ENCODE measurements around the gene ACSM2B.
"Not testable (repeated sequence)": the region's sequence is repeated elsewhere in the genome, so short reads cannot be mapped to it uniquely, and the experiment has no call there.

ACSM2B gene, protein sequence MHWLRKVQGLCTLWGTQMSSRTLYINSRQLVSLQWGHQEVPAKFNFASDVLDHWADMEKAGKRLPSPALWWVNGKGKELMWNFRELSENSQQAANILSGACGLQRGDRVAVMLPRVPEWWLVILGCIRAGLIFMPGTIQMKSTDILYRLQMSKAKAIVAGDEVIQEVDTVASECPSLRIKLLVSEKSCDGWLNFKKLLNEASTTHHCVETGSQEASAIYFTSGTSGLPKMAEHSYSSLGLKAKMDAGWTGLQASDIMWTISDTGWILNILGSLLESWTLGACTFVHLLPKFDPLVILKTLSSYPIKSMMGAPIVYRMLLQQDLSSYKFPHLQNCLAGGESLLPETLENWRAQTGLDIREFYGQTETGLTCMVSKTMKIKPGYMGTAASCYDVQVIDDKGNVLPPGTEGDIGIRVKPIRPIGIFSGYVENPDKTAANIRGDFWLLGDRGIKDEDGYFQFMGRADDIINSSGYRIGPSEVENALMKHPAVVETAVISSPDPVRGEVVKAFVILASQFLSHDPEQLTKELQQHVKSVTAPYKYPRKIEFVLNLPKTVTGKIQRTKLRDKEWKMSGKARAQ

DNA sequence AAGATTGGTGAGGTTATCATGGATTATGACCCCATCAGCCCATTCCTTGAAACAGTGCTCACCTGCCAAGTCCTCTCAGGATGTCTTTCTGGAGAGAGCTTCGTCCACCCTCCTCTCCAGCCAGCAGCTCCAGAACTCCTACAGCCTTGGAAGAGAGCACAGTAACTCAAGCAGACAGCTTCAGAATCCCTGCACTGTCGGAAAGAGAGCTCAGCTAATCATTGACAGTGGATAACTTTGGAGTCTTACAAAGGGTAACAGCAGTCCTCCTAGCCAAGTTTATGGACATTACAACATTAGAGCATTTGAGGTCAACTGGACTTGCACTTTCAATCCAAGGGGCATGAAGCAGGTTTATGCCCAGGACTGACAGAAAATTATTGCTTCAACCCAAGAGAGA, at the start of gene ACSM2B:
ACSM2B (minus strand) TSS at position 223 of the 400 bp plus-strand sequence. CDS start 11,522 bp downstream, outside the sequence.
- DNase-seq = not testable (repeated sequence)

DNA sequence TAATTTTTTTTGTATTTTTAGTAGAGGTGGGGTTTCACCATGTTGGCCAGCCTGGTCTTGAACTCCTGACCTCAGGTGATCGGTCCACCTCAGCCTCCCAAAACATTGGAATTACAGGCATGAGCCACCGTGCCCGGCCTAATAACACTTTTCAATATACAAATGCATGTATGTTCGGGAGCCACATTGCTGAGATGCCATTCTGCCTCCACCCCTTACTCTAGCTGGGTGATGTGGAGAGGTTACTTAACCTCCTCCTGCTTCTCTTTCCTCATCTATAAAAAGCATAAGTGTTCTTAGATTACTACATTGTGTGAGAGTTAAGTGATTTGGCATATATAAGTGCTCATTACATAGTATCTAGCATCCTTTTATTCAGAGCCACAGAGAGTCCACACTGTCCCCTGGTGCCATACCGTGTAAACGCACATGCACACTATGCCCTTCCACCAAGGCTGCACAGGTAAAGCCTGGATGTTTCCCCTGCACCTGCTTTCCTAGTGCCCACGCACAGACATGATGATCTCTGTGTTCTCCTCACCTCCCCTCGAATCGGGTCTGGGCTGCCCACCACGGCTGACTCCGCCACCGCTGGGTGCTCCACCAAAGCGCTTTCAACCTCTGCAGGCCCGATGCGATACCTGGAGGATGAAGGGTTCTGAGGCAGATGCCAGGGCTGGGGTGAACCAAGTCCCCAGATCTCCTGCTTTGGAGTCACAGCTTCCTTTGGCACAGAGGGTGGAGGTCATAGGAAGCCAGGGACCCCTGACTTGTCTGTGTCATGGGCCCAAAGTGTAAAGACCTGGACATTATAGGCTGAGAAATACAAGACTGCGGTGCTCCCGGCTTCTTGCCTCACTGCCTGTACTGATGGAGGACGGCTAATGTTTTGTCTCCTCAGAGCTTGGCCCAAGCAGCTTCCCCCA, 49.0 kb upstream of the ACSM2B start:
- DNase-seq = no peak

DNA sequence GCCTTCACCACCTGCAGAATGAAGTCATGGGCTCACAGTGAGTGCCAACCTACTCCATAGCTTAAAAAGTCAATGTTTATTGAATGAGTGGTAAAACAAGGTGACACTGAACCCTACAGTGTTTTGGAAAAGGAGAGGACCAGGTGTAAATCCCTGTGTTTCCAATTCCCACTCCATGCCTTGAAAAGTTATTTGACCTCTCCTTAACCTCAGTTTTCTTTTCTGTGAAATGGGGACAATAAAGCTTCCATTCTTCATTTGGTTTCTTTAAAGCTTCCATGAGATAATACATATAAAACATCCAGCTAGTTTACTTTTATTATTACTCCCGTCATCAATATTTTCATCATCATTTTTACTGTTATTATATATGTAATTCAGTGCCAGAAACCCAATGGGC, 48.0 kb upstream of the ACSM2B start:
- DNase-seq = no peak

DNA sequence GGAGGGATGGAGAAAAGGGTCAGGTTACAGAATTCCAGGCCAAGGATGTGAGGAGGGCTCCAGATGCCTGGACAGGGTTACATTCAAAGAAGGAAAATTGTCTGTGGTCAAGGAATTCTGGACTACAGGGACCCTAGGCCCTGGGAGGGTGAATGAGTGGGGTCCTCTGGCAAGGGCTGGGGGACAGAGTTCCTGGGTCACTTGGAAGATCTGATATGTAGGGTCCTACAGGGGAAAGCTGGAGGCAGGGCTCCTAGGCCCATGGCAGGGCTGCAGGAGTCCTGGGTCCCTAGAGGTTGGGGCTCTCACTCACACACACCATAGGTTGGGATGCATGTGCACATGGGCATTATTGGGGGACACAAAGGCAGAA, 46.3 kb upstream of the ACSM2B start:
- DNase-seq = no peak

DNA sequence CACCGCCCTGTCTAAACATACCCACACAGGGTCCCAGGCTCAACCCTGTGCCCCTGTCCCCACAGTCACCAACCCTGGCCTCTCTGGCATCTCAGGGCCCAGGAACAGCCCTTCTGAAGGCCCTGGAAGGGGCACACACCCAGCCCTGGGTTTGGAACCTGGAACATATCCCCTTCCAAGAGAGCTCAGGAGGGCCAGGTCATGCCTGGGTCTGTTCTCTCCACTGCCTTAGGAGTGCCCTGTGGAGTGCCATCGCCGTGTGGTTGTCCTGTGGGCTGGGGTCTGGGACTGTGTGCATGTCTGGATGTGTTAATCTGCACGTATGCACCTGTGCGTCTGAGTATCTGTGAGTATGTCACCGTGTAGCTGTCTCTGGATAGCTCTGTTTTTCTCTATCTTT, 45.2 kb upstream of the ACSM2B start:
- no peak for DNase-seq

DNA sequence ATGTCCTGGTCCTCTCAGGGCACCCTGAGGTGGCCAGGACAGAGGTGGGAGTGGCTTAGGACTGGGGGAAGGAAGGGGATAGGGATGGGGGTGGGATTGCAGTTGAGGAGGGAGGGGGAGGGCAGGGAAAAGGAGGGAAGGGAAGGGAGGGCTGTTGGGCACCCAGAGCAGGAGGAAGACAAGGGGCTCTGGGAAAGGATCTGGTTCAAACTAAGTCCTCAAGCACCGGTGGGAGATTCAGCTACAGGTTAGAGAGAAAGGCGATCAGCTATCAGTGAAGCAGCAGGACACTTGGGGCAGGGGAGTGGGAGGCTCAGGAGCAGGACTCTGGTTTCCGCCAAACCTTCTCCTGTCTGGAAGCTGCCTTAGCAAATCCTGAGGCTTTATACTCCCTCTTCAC, 44.6 kb upstream of the ACSM2B start:
- no peak for DNase-seq

DNA sequence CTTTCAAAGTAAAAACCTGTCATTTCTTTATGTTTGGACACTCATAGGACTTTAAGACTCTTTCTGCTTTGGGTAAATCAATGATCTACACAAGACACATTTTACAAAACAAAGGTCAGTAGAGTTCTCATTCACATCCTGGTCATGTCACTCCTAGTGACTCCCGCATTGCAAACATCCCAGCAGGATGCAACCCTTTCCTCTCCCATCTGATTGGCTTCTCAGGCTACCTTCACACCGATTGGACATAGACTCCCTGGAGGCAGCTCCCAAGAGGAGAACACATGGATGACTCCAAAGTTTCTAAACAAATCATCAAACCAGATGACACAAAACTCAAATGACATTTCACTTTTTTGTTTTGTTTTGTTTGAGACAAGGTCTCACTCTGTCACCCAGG, 43.8 kb upstream of the ACSM2B start:
- DNase-seq = no peak

DNA sequence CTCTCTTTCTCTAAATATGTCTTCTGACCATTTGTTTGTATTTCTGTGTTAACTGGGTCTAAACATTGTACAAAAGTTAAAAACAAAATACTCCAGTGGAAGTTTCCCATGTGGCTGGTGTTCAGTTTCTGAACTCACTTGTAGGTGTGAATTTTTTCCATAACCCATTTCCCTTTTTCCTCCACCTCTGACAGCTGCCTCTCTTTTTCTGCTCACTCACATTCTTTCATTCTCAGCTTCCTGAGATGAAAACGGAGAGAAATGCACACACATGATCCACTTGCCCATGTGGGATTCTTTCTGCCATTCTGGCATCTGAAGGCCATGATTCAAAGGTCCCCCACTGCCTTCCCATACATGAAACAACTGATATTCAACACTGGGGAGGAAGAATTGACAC, 41.1 kb upstream of the ACSM2B start:
- DNase-seq = no peak

DNA sequence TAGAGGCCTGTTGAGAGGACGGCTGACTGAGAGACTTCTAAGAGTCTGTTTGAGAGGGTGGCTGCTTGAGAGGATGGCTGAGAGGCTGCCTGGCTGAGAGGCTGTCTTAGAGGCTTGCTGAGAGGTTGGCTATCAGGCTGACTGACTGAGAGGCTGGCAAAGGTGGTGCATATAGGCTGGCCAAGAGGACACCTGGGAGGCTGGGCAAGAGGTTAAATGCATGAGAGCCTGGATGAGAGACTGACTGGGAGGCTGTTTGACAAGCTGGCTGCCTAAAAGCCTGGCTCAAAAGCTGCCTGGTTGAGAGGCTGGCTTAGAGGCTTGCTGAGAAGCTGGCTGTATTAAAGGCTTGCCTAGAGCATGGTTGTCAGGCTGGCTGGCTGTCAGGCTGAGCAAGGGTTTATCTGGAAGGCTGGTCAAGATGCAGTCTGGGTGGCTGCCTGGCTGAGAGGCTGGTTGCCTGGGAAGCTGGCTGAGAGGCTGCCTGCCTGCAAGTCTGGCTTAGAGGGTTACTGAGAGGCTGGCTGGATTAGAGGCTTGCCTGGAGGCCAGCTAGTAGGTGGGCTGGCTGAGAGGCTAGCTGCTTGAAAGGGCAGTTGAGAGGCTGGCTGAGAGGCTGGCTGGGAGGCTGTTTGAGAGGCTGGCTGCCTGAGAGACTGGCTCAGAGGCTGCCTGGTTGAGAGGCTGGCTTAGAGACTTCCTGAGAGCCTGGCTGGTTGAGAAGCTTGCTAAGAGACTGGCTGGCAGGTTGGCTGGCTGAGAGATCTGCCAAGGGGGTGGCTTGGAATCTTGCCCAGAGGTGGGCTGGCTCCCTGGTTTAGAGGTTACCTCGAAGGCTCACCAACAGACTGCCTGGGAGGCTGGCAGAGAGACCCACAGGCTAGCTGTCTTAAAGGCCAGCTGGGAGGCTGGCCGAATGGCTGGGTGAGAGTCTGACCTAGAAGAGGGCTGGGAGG, 38.3 kb upstream of the ACSM2B start:
- no peak for DNase-seq

DNA sequence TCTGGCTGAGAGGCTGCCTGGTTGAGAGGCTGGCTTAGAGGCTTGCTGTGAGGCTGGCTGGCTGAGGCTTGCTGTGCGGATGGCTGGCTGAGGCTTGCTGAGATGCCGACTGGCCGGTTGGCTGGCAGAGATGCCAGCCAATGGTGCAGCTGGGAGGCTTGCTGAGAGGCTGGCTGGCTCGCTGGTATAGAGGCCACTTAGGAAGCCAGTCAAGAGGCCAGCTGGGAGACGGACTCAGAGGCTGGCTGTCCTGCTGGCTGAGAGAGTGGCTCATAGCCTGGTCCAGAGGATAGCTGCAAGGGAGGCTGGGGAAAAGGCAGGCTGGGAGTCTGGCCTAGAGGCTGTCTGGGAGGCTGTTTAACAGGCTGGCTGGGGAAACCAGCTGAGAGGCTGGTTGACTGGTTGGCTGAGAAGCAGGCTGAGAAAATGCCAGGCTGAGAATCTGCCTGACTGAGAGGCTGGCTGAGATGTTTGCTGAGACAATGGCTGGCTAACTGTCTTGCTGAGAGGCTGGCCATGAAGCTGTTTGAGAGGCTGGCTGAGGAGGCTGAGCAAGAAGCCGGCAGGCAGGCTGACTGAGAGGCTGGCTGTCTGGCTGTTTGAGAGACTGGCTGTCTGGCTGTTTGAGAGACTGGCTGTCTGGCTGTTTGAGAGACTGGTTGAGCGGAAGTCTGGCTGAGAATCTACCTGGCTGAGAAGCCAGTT, 37.5 kb upstream of the ACSM2B start:
- DNase-seq = no peak

DNA sequence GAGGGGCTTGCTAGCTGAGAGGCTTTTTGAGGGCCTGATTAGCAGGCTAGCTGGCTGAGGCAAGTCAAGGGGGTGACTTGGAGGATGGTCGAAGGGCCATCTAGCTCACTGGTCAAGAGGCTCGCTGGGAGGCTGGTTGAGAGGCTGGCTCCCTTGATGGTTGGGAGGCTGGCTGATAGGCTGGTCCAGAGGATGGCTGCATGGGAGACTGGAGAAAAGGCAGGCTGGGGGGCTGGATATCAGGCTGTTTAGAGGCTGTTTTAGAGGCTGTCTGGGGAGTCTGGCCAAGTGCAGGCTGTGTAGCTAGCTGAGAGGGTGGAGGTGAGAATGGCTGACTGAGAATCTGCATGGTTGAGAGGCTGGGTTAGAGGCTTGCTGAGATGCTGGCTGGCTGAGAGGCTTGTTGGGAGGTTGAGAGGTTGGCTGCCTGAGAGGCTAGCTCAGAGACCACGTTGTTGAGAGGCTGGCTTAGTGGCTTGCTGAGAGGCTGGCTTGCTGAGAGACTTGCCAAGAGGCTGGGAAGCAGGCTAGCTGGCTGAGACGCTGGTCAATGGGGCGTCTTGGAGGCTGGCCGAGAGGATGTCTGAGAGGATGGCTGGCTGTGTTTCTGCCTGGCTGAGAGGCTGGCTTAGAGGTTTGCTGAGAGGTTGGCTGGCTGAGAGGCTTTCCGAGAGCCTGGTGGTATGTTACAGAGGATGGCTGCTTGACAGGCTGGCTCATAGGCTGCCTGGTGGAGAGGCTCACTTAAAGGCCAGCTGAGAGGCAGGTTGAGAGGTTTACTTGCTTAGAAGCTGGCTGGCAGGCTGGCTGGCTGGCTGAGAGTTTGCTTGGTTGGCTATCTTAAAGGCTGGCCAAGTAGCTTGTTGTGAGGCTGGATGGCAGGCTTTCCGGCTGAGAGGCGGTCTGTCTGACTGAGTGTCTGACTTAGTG, 36.6 kb upstream of the ACSM2B start:
- DNase-seq = no peak

DNA sequence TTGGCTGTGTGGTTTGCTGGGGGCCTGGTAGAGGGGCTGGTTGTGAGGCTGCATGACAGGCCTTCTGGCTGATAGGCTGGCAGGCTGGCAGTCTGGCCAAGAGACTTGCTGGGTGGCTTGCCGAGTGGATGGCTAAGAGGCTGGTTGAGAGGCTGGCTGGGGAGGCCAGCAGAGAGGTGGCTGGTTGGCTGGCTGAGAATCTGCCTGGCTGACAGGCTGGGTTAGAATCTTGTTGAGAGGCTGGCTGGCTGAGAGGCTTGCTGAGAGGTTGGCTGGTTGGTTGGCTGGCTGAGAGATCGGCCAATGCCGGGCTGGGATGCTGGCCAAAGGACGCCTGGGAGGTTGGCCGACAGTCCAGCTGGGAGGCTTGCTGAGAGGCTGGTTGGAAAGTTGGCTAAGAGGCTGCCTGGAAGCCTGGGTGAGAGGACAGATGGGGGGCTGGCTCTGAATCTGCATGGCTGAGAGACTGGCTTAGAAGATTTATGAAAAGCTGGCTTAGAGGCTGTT, 35.9 kb upstream of the ACSM2B start:
- DNase-seq = no peak

DNA sequence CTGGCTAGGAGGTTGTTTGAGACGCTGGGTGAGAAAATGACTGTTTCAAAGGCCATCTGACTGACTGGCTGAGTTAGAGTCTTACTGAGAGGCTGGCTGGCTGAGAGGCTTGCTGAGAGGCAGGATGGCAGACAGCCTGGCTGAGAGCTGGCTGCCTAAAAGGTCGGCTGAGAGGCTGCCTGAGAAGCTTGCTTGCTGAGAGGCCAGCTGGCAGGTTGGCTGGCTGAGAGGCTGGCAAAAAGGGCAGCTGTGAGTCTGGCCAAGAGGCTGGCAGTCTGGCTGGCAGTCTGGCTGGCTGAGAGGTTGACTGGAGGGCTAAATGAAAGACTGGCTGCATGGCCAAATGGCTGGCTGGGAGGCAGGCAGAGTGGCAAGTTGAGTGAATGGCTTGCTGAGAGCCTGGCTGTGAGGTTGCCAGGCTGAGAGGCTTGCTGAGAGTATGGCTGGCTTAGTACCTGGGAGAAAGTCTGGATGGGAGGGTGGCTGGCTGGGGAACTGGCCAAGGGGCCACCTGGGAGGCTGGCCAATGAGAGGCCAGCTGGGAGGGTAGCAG, 35.3 kb upstream of the ACSM2B start:
- no peak for DNase-seq

DNA sequence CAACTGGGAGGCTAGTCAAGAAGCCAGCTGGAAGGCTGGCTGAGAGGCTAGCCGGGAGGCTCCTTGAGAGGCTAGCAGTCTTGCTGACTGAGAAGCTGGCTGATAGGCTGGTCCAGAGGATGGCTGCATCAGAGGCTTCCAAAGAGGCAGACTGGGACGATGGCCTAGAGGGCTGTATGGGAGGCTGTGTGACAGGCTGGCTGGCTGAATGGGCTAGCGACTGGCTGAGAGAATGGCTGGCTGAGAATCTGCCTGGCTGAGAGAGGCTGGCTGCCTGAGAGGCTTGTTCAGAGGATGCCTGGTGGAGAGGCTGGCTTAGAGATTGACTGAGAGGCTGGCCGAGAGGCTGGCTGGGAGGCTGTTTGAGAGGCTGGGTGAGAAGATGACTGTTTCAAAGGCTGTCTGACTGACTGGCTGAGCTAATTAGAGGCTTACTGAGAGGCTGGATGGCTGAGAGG, 34.8 kb upstream of the ACSM2B start:
- DNase-seq = no peak

DNA sequence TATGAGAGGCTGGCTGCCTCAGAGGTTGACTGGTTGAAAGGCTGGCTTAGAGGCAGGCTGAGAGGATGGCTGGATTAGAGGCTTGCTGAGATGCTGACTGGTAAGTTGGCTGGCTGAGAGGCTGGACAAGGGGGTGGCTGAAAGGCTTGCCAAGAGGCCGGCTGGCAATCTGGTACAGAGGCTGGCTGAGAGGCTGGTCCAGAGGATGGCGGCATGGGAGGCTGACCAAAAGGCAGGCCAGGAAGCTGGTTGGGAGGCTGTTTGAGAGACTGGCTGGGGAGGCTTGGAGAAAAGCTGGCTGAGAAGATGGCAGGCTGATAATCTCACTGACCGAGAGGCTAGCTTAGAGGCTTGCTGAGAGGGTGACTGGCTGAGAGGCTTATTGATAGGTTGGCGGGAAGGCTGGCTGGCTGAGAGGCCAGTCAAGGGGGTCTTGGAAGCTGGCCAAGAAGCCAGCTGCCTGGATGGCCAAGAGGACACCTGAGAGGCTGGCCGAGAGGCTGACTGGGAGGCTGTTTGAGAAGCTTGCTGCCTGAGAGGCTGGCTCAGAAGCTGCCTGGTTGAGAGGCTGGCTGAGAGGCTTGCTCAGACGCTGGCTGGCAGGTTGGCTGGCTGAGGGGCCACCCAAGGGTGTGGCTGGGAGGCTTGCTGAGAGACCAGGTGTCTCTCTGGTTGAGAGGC, 34.2 kb upstream of the ACSM2B start:
- DNase-seq = no peak

DNA sequence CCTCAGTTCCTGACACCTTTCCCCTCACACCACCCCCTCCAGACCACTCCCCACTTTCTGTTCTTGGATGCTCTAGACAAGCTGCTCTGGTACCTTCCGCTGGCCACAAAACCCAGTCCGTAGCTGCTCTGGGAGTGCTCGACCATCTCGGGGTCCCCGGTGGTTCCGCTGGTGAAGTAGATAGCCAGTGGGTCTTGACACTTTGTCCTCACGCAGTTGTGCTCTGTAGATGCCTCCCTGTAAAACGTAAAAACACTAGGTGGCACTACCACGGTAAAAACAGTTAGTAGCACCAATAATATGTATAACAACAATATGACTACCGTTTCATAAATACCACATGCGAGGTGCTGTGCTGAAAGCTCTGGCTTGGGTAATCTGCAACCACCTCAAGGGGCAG, 26.0 kb upstream of the ACSM2B start:
- DNase-seq = not testable (repeated sequence)

DNA sequence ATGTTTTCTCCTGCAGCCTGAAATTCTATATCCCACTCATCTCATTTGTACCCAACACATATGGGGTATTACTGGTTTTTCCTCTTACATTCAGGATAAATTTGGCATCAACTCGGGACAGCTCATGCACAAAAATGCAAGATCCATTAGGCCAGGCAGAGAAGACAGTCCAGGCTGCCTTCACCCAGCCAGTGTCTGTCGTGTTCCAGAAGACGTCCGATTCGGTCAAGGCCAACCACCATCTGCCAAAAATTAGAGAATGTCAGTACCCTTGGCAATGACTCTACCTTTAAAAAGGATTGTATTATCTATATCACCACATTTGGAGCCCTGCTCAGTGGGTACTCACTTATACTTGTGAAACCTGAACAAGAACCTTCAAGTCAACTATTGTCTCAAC, 23.3 kb upstream of the ACSM2B start:
- DNase-seq = not testable (repeated sequence)

DNA sequence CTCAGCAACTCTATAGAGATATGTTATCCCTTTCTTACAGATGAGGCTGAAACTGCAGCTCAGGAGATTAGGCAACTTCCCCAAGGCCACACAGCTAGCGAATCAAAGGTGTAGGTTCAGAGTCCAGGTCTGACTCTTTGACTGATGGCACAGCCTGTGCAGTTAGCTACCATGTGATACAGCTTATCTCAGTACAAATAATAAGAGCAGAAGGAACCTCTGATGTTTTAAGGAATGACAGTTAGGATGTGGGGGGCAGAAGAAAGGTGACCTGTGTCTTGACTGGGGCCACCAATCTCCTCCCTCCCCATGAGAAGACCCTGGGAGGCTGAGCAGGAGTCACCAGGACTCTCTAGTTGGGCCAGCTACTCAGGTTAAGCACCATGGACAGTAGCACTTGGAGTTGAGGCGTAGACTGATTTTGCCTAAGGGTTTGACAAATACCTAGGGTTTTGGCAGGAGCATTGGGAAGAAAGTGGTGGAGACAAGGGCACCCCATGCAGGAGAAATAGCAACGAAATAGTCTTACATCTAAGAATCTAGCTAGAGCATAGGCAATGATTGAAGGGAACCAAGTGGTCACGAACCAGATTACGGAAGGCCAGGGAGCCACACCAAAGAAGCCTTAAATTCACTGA, 22.8 kb upstream of the ACSM2B start:
- no peak for DNase-seq

DNA sequence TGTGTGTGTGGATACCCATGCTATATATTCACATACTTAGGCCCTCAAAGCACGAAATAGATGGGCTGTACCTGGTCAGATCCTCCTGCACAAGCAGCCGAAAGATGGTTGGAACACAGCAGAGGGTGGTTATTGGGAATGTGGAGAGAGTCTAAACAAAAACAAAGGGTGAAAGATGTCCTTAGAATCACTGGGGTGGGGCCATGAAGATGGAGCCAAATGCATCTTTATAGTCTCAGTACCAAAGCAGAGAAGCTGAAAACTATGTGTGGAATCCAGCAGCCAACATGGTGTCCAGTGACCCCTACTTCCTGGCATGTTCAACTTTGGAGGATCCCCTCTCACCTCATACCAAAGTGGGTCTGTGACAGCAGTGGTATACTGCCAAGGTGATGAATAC, 19.5 kb upstream of the ACSM2B start:
- DNase-seq = not testable (repeated sequence)
